Hematopoietic multipotent progenitor cell treated with erythropoietin and hydrocortisone succinate and interleukin-3 and kit ligand, for 6 days (in vitro differentiated cells): ENCODE measurements around the gene KLHL28.

Experiments
- DNase-seq: peaks from one replicate; pipeline ENCODE4 v3.0.0-alpha.2; 2015

Gene KLHL28

DNA sequence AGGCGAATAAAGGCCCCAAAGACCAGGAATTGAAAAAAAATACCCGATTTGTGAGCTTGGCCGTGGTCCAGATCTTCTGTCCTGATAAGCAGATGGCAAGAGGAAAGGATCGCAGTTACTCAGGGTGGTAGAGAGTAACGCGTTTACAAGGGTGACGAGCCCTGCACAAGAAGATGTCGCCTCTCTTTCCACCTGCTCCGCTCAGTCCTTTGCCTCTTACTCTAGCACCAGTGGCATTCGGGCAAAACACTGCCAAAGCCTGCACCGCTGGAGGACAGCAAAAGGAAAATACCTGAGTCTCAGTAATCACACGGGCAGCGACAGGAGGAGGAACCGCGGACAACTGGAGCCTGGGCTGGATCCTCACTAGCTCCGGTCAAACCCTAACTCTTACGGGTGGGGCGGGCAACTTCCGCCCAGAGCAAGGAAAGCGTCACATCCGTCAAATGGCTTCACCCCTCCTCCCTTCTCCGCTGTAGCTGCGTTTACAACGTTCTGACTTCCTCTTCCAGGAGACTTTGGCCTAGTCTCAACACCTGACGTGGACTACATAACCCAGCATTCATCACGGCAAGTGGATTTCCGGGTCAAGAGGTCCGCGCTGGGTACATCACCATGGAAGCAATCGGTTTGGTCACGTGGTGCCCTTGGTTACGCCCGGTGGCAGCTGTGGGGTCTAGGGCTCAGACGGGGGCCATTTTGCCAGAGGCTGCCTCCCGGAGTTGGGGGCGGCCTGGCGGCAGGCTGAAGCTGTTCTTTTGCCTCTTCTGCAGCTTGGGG is at the start of gene KLHL28, which contains the start of gene TOGARAM1:
Gene KLHL28 (minus strand): TSS at position 394 of the 780 bp plus-strand sequence. CDS start 16,019 bp downstream, outside the sequence.
Gene TOGARAM1 (plus strand): TSS at position 637 of the 780 bp plus-strand sequence. CDS start 232 bp downstream, outside the sequence.
- peak; percentile 100 for DNase-seq

GRCh38 chr14:45003924-45004323 is 42.2 kb upstream of the KLHL28 start:
- no peak for DNase-seq

DNA sequence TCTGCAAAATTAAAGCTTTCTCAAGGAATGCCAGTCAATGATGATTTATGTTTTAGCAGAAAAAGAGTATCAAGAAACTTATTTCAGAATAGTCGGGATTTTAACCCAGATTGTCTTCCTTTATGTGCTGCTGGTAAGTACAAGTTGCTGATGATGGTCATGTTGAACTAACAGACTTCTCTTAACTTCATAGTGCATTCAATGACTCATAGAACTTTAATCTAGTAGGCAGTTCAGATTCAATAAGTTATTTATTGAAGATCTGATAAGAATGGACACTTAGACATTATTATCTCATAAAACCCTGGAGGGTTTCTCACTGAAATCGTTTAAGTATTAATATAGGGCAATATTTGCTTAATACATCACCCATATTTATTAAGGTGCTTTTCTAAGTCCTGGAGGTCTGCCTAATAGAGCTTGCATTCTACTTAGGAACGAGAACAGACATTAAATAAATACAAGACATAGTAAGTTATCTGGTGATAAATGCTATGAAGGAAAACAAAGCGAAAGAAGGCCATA is 34.1 kb upstream of the KLHL28 start:
- DNase-seq, result no peak

DNA sequence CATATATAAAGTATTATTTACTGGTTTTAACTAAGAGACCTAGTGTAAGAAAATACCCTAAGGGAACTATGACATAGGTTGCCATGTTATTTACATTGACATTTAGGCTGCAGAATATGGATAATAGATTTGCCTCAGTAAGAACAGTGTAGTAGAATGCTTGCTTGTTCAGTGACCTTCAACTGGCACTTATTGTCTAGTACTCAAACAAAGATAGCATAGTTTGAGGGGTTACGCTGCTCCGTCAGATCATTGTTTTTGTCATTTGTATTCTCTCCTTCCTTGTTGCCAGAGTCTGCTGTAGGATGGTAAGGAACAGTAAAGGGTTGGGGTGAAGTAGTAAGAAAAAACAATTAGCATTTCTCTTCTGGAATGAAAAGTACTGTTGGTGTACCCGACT is 33.4 kb upstream of the KLHL28 start:
- no peak for DNase-seq

DNA sequence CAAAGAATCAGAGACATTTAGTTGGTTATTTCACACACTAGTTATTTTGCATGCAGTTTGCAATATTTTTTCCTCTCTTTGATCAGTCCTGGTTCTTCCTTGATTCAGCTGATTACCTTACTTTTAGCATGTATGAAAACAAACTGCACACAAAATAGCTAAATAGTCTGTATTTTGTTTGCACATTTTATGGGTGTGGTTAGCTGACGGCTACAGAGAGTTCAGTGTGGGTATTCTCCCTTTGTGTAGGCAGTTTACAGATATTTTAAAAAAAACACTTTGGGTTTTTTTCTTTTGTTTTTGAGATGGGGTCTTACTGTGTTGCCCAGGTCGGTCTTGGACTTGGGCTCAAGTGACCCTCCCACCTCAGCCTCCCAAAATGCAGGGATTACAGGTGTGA is 28.8 kb upstream of the KLHL28 start:
- DNase-seq, result no peak

- no peak for DNase-seq
Measured at GRCh38 chr14:44989497-44990440, 28.0 kb upstream of the KLHL28 start.

- no peak for DNase-seq
Measured at GRCh38 chr14:44988694-44989093, 26.9 kb upstream of the KLHL28 start.

DNA sequence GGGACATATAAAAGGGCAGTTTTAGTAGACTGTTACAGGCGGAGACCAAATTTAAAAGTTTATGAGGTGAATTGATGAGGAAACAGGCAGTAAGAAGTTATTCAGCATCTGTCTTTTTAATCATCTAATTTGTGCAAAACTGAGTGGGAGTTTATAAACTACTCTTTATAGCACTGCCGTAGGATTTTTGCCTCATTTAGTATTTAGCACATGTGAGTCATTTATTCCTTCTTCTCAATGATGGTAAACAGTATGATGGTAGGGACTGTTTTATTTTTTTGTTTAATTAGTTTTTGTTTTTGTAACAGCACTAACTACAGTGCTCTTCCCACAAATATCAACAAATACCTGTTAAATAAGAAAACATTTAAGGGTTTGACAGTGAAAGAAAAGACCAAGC is 20.8 kb upstream of the KLHL28 start:
- no peak for DNase-seq

DNA sequence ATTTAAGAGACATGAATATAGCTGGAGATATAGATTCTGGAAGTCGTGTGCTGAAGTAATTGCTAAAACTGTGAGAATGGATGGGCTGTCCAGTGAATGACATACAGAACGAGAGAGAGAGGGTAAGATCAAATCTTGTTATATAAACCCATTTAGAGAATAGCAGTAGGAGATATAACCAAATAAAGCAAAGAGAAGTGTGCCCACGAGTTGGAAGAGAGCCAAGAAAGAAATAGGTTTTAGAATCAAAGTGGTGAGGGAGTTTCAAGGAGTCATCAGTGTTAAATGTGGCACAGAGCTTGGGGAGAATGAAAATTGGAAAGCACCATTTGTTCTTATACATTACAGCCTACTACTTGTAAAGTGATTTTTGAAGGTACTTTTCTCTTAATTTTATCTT is 19.5 kb upstream of the KLHL28 start:
- peak; percentile 37 for DNase-seq

DNA sequence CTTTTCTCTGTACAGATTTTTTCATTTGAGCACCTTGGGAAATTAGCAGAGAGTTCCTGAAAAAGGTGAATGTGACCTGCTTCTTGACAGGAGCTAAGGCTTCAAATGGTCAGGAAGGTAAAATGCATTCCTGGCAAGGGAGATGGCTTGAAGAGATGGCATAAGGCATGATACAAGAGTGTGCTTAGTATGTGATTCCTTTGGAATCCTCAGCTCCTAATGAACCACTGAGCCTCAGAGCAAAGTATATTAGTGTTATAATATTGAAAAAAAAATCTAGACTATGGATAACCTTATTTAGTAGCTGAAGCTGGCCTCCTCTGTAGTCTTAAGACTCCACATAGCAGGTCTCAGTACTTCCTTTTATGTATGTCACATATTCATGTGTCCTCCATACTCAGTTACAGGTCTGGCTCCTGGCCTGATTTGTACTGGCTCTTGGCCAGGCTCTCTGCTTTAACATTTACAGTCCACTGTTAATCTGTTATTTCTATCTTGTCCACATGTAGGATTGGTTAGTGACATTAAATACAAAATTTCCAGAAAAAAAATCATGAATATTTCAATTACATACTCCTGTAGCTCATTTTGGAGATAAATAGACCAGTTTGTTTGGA is 18.1 kb upstream of the KLHL28 start:
- no peak for DNase-seq

GRCh38 chr14:44979273-44979672 is 17.5 kb upstream of the KLHL28 start:
- DNase-seq, result no peak

DNA sequence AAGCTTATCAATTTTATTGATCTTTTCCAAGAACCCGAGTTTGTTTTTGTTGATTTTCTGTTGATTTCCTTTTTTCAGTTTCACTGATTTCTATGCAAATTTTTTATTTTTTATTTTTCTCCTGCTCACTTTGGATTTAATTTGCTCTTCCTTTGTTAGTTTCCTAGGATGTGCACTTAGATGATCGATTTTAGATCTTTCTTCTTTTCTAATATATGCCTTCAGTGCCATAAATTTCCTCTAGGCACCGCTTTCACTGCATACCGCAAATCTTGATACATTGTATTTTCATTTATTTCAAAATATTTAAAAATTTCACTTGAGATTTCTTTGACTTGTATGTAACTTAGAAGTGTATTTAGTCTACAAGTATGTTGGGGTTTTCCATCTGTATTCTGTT is 9.7 kb upstream of the KLHL28 start:
- DNase-seq, result no peak

DNA sequence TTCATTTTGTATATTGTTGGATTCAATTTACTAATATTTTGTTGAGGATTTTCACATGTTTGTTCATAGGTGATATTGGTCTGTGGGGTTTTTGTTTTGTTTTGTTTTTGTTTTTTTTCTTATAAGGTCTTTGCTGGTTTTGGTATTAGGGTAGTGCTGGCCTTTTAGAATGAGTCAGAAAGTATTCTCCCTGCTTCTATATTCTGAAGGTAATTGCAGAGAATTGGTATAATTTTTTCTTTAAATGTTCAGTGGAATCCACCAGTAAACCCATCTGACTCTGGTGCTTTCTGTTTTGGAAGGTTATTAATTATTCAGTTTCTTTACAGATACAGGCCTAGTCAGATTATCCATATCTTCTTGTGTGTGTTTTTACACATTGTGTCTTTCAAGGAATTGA is 9.2 kb upstream of the KLHL28 start:
- DNase-seq, result no peak

DNA sequence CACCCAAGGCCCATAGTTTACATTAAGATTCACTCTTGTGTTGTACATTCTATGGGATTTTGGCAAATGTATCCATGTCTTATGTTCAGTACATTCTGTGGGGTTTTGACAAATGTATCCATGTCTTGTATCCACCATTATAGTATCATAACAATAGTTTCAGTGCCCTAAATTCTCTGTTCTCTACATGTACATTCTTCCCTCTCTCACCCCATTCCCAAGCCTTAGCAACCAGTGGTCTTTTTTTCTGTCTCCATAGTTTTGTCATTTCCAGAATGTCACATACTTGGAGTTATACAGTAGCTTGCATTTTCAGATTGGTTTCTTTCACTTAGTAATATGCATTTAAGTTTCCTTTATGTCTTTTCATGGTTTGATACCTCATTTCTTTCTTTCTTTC is 7.0 kb upstream of the KLHL28 start:
- no peak for DNase-seq

DNA sequence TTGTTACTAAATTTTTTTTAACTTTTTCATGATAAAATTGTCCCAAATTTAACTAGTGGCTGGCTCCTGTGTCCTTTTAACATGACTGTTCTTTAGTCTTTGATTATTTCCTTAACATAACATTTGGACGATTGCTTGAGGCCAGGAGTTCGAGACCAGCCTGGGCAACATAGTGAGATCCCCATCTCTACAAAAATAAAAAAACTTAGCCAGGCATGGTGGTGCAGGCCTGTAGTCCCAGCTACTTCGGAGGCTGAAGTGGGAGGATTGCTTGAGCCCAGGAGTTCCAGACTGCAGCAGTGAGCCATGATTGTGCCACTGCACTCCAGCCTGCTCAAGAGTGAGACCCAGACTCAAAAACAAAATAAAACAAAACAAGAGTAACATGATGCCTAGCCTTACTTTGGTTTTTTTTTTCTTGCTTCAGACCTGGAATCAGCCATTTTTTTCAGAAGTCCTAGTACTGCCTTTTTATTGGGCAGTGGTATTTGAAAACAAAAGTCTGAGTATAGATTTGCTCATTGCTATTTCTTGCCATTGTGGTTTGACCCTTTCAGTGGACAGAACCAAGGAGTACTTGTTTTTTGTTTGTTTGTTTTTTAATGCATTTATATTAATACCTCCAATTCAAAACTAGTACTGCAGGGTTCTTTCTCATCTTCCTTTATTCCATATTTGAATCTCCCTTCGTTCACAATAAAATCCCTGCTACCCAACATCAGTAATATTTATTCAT is 5.0 kb upstream of the KLHL28 start:
- DNase-seq, result no peak

DNA sequence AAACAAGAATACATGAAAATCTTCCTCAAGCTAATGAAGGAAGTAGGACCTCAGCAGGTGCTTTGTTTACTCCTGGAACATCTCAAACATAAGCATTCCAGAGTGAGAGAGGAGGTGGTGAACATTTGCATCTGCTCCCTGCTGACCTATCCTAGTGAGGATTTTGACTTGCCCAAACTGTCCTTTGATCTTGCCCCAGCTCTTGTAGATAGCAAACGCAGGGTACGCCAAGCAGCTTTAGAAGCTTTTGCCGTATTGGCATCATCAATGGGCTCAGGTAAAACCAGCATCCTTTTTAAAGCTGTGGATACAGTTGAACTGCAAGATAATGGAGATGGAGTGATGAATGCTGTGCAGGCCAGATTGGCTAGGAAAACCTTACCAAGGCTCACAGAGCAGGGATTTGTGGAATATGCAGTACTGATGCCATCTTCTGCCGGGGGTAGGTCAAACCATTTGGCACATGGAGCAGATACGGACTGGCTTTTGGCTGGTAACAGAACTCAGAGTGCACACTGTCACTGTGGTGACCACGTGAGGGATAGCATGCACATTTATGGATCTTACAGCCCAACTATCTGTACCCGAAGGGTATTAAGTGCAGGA is 2.1 kb upstream of the KLHL28 start:
- peak; percentile 43 for DNase-seq

DNA sequence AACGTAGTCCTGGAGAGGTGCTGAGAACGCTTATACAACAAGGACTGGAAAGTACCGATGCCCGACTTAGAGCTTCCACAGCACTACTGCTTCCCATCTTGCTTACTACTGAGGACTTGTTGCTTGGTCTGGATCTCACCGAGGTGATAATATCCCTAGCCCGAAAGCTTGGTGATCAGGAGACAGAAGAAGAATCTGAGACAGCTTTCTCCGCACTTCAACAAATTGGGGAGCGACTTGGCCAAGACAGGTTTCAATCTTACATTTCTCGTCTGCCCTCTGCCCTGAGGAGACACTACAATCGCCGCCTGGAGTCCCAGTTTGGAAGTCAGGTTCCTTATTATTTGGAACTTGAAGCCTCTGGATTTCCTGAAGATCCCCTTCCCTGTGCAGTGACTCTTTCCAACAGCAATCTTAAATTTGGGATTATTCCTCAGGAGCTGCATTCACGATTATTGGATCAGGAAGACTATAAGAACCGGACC is 1.3 kb upstream of the KLHL28 start:
- peak; percentile 46 for DNase-seq

DNA sequence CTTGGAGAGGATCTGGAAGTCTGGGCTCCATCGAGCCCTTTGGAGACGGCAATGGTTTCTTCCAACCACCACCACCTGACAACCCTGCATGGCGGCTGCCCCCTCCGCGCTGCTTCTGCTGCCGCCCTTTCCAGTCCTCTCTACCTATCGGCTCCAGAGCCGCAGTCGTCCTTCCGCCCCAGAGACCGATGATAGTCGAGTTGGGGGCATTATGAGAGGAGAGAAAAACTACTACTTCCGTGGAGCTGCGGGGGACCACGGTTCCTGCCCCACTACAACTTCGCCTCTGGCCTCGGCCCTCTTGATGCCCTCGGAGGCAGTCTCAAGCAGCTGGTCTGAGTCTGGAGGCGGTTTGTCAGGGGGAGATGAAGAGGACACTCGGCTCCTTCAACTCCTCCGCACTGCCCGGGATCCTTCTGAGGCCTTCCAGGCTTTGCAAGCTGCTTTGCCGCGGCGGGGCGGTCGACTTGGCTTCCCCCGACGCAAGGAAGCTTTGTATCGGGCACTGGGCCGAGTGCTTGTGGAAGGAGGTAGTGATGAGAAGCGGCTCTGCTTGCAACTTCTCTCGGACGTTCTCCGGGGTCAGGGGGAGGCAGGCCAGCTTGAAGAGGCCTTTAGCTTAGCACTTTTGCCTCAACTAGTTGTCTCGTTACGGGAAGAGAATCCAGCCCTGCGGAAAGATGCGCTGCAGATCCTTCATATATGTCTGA is 742 bp upstream of the KLHL28 start:
- DNase-seq, result peak; percentile 61

DNA sequence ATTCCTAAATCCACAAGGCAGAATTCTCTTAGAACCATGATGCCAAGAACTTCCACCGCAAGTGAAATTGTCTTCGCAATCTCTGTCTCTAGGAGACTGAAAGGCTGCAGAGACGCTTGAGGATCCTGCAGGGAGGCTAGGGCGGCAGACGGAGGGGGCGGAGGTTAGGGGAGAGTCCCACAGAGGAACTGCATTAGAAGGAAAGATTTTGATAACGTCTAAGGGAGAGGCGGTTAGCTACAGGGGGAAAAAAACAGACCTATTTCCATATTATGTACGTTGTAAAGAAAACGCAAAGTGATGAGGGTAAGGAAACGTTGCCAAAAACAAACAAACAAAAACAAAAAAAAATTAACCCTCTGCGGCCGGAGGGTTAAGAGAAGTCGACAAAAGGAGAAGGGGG is 595 bp downstream of the KLHL28 start:
- peak; percentile 85 for DNase-seq

DNA sequence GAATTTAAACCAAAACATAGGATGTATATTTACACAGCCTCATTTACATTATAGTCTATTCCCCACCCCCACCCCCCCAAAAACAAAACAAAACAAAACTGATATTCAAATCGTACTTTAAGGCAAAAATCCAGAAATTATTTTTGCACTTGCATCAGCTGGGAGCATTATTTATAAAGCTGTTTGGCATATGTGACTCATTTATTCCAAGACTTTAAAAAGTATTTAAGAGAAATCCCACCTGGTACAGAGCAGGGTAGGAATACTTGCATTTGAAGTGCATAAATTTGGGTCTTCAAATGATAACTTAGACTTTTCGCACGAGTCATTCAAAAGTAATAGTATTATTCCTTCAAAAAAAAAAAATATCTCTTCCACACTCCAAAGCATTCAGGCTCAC is 1.1 kb downstream of the KLHL28 start:
- DNase-seq, result no peak

GRCh38 chr14:44960146-44960545 is 1.6 kb downstream of the KLHL28 start:
- peak; percentile 25 for DNase-seq
